Endometrial microvascular endothelial cells (primary cell): Measurements from ENCODE around the gene GGT5. TPM values are rescaled to one million over a fixed set of nuclear protein-coding genes. Genes with fewer than 3 reads are reported as not detected.
"Not testable (repeated sequence)": the region's sequence is repeated elsewhere in the genome, so short reads cannot be mapped to it uniquely, and the experiment has no call there.

ENCODE experiments used
- in situ Hi-C: cut with HindIII; loops from 2 replicates; pipeline ENCODE4 v1.10.0; 2017; ENCODE audit warnings: low sequenced_read_pairs, low pct_unique_long_range_greater_than_20kb; ENCODE audit errors: inconsistent ontology term
- total RNA-seq: library from RNA; depleted of rRNA; stranded (reverse); fragments of >200 nt; gene quantifications from one replicate; pipeline ENCODE4 v1.2.3, GENCODE V29; 2015; ENCODE audit errors: inconsistent ontology term

GGT5 gene
- total RNA-seq, 1 donor from 2014 or later = 17.6 TPM

DNA sequence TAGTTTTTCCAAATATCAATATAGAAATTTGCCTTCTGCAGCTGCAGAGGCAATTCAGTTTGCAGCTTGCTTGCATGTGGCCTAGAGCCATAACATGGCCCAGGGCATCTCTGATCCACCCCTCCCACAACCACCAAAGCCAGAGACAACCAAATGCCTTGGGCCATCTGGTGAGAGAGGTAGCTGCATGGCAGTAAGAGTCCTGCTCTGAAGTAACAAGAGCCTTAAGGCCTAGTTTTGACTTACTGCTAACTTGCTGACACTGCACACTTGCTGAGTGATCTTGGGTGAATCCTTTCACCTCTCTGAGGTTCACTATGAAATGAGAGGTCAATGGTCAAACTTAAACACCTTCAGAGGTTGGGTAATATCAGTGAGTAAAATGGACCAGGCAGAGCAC is 20.9 kb upstream of the GGT5 start:
- in situ Hi-C loops = no loop called here

DNA sequence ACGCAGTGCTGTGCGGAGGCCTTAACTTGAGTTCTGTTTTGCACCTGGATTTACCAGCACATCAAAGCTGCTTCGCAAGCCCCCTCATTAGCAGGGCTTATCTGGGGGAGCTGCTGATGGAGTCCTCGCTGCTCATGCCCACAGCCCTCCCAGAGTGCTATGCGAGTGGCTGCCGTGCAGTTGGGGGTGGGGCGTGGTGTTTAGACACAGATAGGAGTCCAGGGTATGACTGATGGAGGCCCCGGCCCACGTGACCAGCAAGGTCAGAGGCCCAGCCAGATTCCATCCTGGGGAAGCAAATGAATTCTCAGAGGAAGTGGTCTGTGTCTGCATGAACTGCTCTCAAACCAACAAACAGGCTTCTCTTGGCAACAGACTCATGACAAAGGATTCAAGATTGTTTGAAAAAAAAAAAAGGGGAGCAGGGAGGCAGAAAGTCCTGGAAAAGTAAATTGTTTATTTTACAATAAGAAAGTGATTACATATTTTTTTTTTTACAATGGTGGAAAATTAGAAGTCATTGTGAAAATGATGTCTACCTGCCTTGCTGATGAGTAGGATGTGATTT is 19.5 kb upstream of the GGT5 start:
- in situ Hi-C loops = not testable (repeated sequence)

DNA sequence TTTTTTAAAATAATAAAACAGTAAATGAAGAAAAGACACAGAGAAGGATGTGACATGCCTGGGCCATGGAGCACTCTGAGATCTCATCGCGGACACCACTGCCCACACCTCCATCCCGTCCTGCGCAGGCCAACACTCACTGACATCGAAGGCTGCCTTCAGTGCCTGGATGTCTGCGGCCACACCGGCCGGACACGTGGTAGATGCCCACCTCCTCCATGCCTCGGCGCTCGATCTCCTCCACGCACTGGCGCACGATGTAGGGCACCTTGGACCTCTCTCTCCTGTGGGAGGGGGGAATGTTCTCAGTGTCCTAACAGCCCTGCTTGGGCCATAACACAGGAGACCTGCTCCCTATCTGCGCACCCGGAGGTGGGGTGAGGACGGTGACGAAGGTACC is 18.6 kb upstream of the GGT5 start:
- in situ Hi-C loops = not testable (repeated sequence)

DNA sequence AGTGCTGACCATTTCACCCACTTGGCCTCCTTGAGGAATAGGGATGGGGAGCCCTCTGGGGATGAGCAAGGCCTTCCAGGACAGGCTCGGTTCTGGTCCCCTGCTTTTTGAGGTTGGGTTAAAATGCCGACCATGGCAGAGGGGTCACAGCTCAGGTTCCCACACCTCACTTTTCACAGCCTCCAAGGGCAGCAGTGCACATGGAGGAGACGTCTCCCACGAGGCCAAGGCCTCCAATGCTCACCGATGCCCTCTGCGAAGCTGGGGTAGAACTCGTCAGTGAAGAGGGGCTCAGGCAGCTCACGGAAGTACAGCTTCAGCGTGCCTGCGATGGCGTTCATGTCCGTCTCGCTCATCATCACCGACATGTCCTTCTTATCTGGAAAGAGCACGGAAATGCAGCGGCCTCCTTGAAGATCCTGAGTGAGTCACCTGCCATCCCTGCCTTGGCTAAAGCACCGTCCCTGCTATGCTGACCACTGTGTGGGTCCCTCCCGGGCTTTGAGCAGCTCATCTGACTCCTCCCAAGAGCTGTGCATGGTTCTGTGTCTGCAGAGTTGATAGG is 17.4 kb upstream of the GGT5 start:
- in situ Hi-C loops = not testable (repeated sequence)

DNA sequence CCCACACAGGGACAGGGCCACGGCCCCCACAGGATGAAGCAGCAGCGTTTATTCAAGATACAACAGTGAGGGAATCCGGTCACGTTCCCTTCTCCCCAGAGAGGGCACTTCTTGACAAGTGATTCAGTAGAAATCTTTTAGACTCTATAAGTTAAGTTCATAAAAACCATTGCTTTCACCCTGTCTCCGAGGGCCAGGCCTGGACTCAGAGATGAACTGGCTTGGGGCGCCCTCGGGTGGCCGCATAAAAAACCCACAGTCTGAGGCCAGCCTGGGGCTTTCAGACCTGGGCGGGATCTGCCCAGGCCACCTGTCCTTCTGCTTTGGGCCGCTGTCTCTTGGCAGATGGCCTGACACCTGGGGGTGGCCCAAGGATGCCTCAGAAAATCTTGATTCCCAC is 14.6 kb upstream of the GGT5 start:
- in situ Hi-C loops = not testable (repeated sequence)

DNA sequence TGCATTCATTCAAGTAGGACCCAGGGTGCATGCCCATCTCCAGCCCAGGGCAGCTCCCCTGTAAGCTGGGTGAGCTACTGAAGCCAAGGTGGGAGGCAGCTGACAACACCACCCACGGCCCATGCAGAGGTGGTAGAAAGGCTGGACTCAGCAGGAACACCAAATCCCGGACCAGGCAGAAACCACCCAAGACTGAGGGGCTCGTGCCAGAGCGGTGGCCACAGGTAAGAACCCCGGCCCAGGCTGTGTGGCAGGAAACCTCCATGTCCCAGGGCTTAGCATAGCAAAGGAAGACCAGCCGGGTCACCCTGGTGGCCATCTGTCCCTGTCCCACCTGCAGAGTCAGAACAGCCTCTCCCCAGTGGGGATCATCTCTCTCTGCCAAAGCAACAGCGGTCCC is 11.9 kb upstream of the GGT5 start:
- in situ Hi-C loops = not testable (repeated sequence)

DNA sequence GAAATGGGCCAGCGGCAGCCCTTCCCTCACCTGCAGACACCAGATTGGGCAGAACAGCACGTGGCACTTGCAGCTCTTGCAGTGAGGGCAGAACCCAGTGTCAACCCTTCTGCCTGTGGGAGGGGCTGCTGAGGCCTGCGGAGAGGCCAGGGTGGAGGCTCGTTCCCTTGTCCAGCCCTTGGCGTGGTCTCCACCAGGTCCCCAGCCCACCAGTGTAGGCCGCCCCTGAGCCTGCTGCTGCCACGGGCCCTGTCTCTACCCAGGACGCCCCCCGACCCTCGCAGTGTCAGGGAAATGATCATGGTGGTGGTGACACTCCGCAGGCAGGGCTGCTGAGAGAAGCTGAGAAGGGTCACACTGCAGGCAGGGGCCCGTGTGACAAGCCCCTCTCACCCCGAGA is 11.3 kb upstream of the GGT5 start:
- in situ Hi-C loops = not testable (repeated sequence)

DNA sequence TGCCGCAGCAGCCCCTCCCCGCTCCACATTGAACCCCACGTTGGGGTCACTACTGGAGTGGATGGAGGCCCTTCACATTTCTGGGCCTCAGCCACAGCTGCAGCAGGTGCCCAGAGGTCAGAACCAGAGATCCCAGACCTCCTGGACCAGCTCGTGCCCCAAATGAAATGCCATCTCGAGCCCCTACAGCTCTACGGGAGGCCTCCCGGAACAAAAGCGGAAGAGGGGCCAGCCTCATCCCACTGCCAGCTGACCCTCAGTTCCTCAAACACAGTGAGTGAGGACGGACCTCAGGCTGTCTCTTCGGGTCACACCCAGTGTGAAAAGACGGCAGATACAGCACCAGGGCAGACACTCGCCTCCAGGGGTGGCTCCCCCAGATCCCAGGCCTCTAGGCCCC is 8.2 kb upstream of the GGT5 start:
- in situ Hi-C loops = not testable (repeated sequence)

DNA sequence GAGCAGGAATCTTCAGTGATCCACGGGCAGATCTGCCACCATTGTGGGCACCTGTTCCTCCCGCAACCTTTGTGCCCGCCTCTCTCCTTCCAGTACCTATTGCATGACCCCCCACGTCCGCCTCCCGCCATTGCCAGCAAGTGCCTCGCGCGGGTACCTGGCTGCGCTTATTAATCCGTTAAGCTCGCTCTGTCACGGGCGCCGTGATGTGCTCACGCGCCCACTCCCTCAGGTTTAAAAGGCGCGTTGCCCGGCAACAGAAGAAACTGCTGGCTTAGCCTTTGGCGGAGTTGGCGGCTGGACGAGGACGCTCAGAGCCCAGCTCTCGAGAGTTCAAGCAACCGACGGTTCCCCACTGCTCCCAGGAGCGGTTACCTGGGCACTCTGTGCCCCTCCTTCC is 6.4 kb upstream of the GGT5 start:
- in situ Hi-C loops = not testable (repeated sequence)

DNA sequence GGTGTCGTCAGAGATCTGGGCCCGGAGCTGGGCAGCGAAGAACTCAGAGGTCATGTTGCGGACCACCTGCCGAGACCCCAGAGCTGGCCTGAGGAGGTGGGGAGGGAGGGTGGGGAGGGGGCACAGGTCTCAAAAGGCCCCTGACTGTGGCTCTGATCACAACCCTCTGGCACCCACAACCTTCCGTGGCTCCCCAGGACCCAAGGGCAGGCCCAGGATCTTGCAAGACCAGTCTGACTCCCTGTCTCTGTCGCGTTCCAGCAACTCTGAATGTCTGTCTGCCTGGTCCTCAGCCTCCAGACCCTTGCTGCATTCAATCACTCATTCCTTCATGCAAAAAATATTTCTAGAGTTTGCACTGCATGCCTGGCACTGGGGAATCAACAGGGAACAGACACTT is 4.5 kb upstream of the GGT5 start:
- in situ Hi-C loops = not testable (repeated sequence)

DNA sequence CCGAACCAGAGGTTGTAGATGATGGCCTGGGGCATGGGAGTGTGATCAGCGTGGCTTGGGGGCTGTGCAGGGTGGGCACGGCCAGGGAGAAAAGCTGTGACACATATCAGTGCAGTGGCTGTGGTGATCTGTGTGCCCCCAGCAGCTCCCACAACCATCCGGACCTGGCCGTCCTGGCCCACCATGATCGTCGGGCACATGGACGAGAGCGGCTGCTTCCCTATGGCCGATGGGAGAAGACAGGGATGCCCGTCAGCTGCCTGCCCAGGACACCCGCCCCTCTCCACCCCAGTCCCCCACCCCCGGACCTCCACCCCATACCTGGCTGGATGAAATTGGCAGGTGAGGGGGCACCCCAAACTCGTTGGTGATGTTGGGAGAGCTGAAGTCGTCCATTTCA is 3.7 kb upstream of the GGT5 start:
- in situ Hi-C loops = not testable (repeated sequence)

DNA sequence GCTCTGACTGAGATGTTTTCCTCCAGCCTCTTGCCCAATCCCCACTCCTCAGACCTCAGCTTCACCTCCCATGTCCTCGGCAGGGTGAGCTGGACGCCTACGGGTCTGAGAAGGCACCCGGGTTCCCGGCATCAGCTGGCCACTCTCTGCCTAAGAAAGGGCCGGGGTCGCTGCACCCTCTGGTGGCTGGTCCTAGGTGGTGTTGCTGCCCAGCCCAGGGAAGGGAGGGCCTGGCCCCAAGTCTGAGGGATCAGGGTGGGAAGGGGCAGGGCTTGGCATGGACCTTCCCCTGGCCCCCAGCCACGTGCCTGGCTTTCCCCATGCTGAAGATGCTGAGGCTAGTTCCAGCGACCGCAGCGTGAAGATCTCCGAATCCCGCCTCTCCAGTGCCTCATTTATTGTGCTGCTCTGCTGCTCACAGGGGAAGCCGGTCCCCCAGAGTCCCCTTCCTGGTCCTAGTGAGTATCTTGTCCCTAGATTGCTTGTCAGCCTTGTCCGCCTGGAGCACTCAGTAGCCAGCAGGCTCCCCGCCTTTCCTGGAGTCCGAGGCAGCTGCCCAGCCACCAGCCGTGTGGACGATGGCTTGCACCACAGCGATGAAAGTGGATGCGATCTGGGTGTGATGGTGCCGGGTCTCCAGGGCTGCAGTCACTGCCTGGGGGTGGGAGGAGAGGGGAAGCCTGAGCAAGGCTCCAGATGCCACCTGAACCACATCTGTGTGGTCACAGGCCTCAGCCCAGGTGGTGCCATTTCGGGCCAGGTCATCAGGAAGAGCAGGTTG is 2.9 kb upstream of the GGT5 start:
- in situ Hi-C loops = no loop called here

DNA sequence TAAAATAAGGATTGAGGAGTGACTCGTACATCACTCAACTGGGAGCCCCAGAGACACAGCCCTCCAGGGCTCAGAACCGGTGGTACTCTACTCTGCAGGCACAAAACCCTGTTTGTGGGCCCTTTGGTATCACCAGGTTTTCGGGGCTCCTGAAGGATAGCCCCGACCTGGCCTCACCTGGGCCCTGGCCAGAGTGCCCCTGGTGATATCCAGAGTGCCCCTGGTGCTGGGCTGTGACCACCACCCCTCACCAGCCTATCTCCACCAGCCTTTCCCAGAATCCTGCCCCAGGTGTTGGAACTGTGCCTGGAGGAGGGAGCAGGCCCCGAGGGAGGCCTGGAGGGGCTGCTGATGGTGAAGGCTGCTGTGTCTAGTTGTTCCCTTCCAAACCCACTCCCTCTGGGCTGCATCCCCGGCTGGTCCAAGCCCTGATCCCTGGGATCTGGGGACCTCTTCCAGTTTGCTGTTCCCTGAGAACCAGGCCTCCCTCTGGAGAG is 2.2 kb upstream of the GGT5 start:
- in situ Hi-C loops = no loop called here

DNA sequence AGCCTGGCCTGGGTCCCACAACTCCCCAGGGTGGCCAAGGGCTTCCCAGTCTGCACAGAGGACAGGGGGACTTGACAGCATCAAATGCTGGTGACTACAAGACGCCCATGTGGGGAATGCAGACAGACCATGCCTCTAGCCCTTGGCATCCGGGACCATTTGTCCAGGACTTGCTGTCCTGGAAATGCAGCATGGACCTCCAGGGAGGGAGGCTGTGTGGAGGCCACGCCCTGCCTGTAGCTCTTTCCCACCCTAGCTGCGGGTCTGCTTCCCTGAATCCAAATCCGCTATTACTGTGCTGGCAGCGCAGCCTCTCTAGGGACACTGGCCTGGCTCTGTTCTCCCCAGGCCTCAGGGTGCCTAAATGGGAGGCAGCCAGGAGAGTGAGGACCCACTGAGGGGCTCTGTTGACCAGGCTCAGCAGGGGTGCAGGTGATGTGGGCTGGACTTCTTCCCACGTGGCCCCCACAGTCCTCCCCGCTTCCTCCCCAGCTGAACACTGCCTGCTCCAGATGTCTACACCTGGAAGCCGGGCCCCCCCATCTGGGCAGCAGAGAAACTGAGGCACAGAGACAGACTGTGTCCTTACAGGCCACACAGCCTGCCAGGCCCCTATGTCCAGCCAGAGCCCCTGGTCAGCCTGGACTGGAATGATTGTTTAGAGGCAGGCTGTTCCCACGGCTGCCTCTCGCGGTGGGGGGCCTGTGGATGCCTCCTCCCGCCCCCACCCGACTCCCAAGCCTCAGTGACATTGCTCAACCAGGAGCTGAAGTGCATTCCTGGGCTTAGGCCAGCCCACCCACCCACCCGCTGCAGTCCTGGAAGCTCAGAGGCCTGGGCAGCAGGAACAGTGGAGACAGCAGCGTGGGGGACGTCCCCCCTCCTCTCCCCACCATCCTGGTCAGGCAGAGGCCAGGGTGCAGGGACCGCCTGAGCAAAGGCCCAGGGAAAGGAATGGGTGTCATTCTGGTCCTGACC is 991 bp upstream of the GGT5 start:
- in situ Hi-C loops = not testable (repeated sequence)

DNA sequence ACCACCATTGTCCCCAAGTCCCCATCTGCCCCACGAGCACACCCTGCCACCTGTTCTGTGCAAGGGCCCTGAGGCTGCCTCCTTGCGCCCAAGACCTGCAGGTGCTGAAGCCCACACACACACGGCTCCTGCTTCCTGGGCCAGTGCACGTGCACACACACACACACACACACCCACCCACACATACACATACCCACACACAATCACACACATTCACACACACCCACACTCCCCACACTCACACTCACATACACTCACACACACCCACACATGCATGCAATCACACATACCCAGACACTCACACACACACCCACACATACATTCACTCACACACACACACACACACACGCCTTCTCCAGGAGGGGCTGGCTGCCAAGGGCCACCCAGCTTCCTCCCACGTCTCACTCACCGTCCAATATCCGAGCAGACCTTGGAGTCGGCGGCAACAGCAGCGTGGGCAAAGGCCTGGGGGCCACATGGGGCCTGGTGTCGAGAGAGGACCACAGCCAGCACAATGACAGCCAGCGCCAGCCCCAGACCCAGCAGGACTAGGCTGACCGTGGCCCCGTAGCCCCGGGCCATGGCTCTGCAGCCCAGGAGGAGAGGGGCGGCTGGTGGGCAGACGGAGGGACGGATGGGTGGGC is 616 bp downstream of the GGT5 start:
- in situ Hi-C loops = no loop called here

DNA sequence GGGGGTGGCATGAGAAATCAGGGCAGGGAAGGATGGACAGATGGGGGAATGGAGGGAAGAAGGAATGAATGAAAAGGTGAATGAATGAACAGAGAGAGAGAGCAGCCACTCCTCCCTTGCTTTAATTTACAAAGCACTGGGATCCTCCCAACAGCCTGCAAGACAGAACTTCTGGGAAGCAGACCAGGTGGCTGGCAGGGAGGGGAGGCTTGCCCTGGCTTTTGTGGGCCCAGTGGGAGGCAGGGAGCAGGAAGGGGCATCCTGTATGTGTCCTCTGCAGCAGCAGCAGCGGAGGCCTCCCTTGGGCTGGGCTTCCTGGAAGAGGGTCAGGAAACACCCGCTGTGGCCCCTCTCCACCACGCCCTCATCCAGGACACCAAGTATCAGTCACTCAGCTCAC is 1.5 kb downstream of the GGT5 start:
- in situ Hi-C loops = not testable (repeated sequence)

DNA sequence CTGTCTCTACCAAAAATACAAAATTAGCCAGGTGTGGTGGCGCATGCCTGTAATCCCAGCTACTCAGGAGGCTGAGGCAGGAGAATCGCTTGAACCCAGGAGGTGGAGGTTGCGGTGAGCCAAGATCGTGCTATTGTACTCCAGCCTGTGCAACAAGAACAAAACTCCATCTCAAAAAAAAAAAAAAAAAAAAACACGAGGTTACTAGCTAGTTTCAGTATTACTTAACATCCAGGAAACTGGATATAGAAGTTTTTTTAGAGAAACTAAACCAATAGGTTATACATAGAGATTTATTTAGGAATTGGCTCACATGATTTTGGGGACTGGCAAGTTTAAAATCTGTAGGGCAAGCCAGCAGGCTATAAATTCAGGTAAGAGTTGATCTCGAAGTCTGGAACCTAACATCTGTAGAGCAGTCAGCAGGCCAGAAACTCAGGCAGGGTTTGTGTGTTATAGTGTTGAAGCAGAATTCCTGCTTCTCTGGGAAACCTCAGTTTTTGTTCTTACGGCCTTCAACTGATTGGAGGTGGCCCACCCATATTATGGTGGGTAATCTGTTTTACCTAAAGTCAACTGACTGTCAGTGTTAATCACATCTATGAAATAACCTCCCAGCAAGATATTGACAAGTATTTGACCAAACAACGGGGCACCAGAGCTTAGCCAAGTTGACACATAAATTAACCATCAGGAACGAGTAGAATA is 3.7 kb downstream of the GGT5 start:
- in situ Hi-C loops = not testable (repeated sequence)

DNA sequence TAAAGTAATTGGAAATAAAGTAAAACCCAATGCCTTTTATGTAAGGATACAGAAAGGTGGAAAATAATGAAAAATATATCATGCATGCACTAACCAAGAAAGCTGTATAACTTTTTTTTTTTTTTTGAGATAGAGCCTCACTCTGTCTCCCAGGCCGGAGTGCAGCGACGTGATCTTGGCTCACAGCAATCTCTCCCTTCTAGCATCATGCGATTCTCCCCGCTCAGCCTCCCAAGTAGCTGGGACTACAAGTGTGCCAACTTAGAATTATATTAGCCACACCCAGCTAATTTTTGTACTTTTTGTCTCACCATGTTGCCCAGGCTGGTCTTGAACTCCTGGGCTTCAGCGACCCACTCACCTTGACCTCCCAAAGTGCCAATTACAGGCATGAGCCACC is 4.5 kb downstream of the GGT5 start:
- in situ Hi-C loops = no loop called here
